OCI-LY3 (cell line): ENCODE results near the gene ADCY7.

Experiments used
- EZH2phosphoT487 ChIP-seq: fragments of 200-600 bp; shearing (Covaris generic); IDR thresholded peaks from 2 replicates; pipeline ENCODE4 v1.6.1; 2018; ENCODE audit warnings: antibody characterized with exemption, mixed run types, low read depth
- TF ChIP-seq, protein P1 (sequence below): fragments of 200-600, 300-600 bp; sonication (generic); IDR thresholded peaks from 2 replicates; pipeline ENCODE4 v1.5.1; 2014; ENCODE audit warnings: antibody characterized with exemption, low read length, low read depth

DNA sequence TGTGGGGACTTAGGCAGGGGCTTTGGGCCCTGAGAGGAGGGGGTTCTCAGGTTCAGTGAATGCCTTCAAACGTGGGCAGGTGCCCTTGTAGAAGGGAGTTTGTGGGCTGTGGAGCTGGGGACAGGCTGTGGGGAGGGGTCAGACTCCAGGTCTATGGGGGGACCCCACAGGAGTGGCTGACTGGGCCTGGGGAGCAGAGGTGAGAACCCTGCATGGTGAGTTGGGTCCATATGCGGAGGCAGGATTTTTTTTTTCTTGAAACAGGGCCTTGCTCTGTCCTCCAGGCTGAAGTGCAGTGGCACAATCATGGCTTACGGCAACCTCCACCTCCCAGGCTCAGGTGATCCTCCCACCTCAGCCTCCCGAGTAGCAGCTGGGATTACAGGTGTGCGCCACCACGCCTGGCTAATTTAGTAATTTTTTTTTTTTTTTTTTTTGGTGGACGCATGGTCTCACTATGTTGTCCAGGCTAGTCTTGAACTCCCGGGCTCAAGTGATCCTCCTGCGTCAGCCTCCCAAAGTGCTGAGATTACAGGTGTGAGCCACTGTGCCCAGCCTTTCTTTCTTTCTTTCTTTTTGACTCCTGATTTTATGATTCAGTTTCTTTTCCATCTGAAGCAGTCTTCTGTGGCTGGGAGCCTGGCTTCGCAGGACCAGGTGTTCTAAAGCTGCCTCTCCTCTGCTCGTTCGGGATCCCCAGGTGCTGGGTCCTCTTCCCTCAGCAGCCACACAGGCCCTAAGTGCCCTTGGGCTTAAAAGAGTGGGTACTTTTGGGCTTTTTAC, 19.0 kb upstream of the ADCY7 start:
- TF ChIP-seq, protein P1, sequence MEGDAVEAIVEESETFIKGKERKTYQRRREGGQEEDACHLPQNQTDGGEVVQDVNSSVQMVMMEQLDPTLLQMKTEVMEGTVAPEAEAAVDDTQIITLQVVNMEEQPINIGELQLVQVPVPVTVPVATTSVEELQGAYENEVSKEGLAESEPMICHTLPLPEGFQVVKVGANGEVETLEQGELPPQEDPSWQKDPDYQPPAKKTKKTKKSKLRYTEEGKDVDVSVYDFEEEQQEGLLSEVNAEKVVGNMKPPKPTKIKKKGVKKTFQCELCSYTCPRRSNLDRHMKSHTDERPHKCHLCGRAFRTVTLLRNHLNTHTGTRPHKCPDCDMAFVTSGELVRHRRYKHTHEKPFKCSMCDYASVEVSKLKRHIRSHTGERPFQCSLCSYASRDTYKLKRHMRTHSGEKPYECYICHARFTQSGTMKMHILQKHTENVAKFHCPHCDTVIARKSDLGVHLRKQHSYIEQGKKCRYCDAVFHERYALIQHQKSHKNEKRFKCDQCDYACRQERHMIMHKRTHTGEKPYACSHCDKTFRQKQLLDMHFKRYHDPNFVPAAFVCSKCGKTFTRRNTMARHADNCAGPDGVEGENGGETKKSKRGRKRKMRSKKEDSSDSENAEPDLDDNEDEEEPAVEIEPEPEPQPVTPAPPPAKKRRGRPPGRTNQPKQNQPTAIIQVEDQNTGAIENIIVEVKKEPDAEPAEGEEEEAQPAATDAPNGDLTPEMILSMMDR = no peak
- TF ChIP-seq EZH2phosphoT487 = no peak
